Measurements from ENCODE around the gene COL27A1. TPM values are rescaled to one million over a fixed set of nuclear protein-coding genes. Genes with fewer than 3 reads are reported as not detected.

Gene COL27A1
- total RNA-seq, 1 experiment from 2014 or later: 3.1 TPM

GRCh38 chr9:114210136-114210535, 54.8 kb downstream of the COL27A1 start:
- DNase-seq (ENCODE audit: low read depth): no peak
- in situ Hi-C loops (cut with HindIII; ENCODE audit: low pct_unique_long_range_greater_than_20kb, low sequenced_read_pairs): no loop called here

GRCh38 chr9:114210691-114211276, 55.4 kb downstream of the COL27A1 start:
- in situ Hi-C loops (cut with HindIII; ENCODE audit: low pct_unique_long_range_greater_than_20kb, low sequenced_read_pairs): no loop called here
- no peak for DNase-seq (ENCODE audit: low read depth)

- peak; percentile 58 for DNase-seq (ENCODE audit: low read depth)
- in situ Hi-C loops (cut with HindIII; ENCODE audit: low pct_unique_long_range_greater_than_20kb, low sequenced_read_pairs): no loop called here
Measured at GRCh38 chr9:114212826-114213225, 57.5 kb downstream of the COL27A1 start.

- in situ Hi-C loops (cut with HindIII; ENCODE audit: low pct_unique_long_range_greater_than_20kb, low sequenced_read_pairs): no loop called here
- no peak for DNase-seq (ENCODE audit: low read depth)
Measured at GRCh38 chr9:114213566-114213965, 58.2 kb downstream of the COL27A1 start.

GRCh38 chr9:114214181-114214580, 58.8 kb downstream of the COL27A1 start:
- DNase-seq (ENCODE audit: low read depth): no peak
- in situ Hi-C loops (cut with HindIII; ENCODE audit: low pct_unique_long_range_greater_than_20kb, low sequenced_read_pairs): no loop called here

- in situ Hi-C loops (cut with HindIII; ENCODE audit: low pct_unique_long_range_greater_than_20kb, low sequenced_read_pairs): no loop called here
- DNase-seq (ENCODE audit: low read depth): no peak
Measured at GRCh38 chr9:114214686-114215414, 59.5 kb downstream of the COL27A1 start.

- no peak for DNase-seq (ENCODE audit: low read depth)
- in situ Hi-C loops (cut with HindIII; ENCODE audit: low pct_unique_long_range_greater_than_20kb, low sequenced_read_pairs): no loop called here
Measured at GRCh38 chr9:114216081-114216480, 60.7 kb downstream of the COL27A1 start.

- in situ Hi-C loops (cut with HindIII; ENCODE audit: low pct_unique_long_range_greater_than_20kb, low sequenced_read_pairs): no loop called here
- DNase-seq (ENCODE audit: low read depth): no peak
Measured at GRCh38 chr9:114216976-114217375, 61.6 kb downstream of the COL27A1 start.

GRCh38 chr9:114218264-114219120, 63.2 kb downstream of the COL27A1 start:
- no peak for DNase-seq (ENCODE audit: low read depth)
- in situ Hi-C loops (cut with HindIII; ENCODE audit: low pct_unique_long_range_greater_than_20kb, low sequenced_read_pairs): no loop called here

- DNase-seq (ENCODE audit: low read depth): no peak
- in situ Hi-C loops (cut with HindIII; ENCODE audit: low pct_unique_long_range_greater_than_20kb, low sequenced_read_pairs): no loop called here
Measured at GRCh38 chr9:114220061-114220541, 64.8 kb downstream of the COL27A1 start.

GRCh38 chr9:114221706-114222465, 66.5 kb downstream of the COL27A1 start:
- no peak for DNase-seq (ENCODE audit: low read depth)
- in situ Hi-C loops (cut with HindIII; ENCODE audit: low pct_unique_long_range_greater_than_20kb, low sequenced_read_pairs): no loop called here

GRCh38 chr9:114223564-114224246, 68.4 kb downstream of the COL27A1 start:
- in situ Hi-C loops (cut with HindIII; ENCODE audit: low pct_unique_long_range_greater_than_20kb, low sequenced_read_pairs): no loop called here
- DNase-seq (ENCODE audit: low read depth): peak; percentile 32

GRCh38 chr9:114224247-114224610, 68.9 kb downstream of the COL27A1 start:
- in situ Hi-C loops (cut with HindIII; ENCODE audit: low pct_unique_long_range_greater_than_20kb, low sequenced_read_pairs): no loop called here
- DNase-seq (ENCODE audit: low read depth): no peak

- in situ Hi-C loops (cut with HindIII; ENCODE audit: low pct_unique_long_range_greater_than_20kb, low sequenced_read_pairs): no loop called here
- DNase-seq (ENCODE audit: low read depth): no peak
Measured at GRCh38 chr9:114225561-114226212, 70.3 kb downstream of the COL27A1 start.

GRCh38 chr9:114226246-114227055, 71.1 kb downstream of the COL27A1 start:
- no peak for DNase-seq (ENCODE audit: low read depth)
- in situ Hi-C loops (cut with HindIII; ENCODE audit: low pct_unique_long_range_greater_than_20kb, low sequenced_read_pairs): no loop called here

- no peak for DNase-seq (ENCODE audit: low read depth)
- in situ Hi-C loops (cut with HindIII; ENCODE audit: low pct_unique_long_range_greater_than_20kb, low sequenced_read_pairs): no loop called here
Measured at GRCh38 chr9:114227288-114228015, 72.1 kb downstream of the COL27A1 start.

Data from Caki2 (cell line).